HG02852 (cell line): Measurements from ENCODE around the gene PRUNE2.
"Not testable (repeated sequence)": the region's sequence is repeated elsewhere in the genome, so short reads cannot be mapped to it uniquely, and the experiment has no call there.

Source experiments
- ATAC-seq: cut with Tn5 transposase; IDR thresholded peaks from one replicate; pipeline ENCODE4 v1.9.1; 2021; ENCODE audit warnings: mild to moderate bottlenecking, moderate library complexity; ENCODE audit not compliant: unreplicated experiment

Gene PRUNE2

GRCh38 chr9:76868897-76869296, 37.0 kb downstream of the PRUNE2 start:
- no peak for ATAC-seq

GRCh38 chr9:76866689-76867088, 39.2 kb downstream of the PRUNE2 start:
- ATAC-seq = no peak

- ATAC-seq = no peak
Observed at GRCh38 chr9:76863832-76864231, 42.1 kb downstream of the PRUNE2 start.

GRCh38 chr9:76859860-76860259, 46.1 kb downstream of the PRUNE2 start:
- no peak for ATAC-seq

GRCh38 chr9:76858248-76858647, 47.7 kb downstream of the PRUNE2 start:
- ATAC-seq = not testable (repeated sequence)

- no peak for ATAC-seq
Observed at GRCh38 chr9:76856016-76856415, 49.9 kb downstream of the PRUNE2 start.

GRCh38 chr9:76855015-76855414, 50.9 kb downstream of the PRUNE2 start:
- ATAC-seq = no peak

GRCh38 chr9:76852026-76852425, 53.9 kb downstream of the PRUNE2 start:
- ATAC-seq = no peak

GRCh38 chr9:76846297-76846696, 59.6 kb downstream of the PRUNE2 start:
- ATAC-seq = no peak

- no peak for ATAC-seq
Observed at GRCh38 chr9:76845254-76845653, 60.7 kb downstream of the PRUNE2 start.

GRCh38 chr9:76835571-76836283, 70.2 kb downstream of the PRUNE2 start:
- no peak for ATAC-seq

- no peak for ATAC-seq
Observed at GRCh38 chr9:76828447-76828846, 77.5 kb downstream of the PRUNE2 start.

GRCh38 chr9:76827296-76828080, 78.4 kb downstream of the PRUNE2 start:
- ATAC-seq = no peak

GRCh38 chr9:76820431-76820830, 85.5 kb downstream of the PRUNE2 start:
- ATAC-seq = no peak

- no peak for ATAC-seq
Observed at GRCh38 chr9:76818271-76818670, 87.6 kb downstream of the PRUNE2 start.

- no peak for ATAC-seq
Observed at GRCh38 chr9:76817489-76817888, 88.4 kb downstream of the PRUNE2 start.

- no peak for ATAC-seq
Observed at GRCh38 chr9:76812591-76812990, 93.3 kb downstream of the PRUNE2 start.

- peak; percentile 89 for ATAC-seq
Observed at GRCh38 chr9:76810377-76810957, 95.4 kb downstream of the PRUNE2 start.

GRCh38 chr9:76808636-76809035, 97.3 kb downstream of the PRUNE2 start:
- no peak for ATAC-seq

- ATAC-seq = no peak
Observed at GRCh38 chr9:76803762-76804161, 102.2 kb downstream of the PRUNE2 start.

GRCh38 chr9:76803083-76803482, 102.8 kb downstream of the PRUNE2 start:
- ATAC-seq = no peak

- no peak for ATAC-seq
Observed at GRCh38 chr9:76800901-76801300, 105.0 kb downstream of the PRUNE2 start.
